Measurements from ENCODE around the gene NDST3.

DNA sequence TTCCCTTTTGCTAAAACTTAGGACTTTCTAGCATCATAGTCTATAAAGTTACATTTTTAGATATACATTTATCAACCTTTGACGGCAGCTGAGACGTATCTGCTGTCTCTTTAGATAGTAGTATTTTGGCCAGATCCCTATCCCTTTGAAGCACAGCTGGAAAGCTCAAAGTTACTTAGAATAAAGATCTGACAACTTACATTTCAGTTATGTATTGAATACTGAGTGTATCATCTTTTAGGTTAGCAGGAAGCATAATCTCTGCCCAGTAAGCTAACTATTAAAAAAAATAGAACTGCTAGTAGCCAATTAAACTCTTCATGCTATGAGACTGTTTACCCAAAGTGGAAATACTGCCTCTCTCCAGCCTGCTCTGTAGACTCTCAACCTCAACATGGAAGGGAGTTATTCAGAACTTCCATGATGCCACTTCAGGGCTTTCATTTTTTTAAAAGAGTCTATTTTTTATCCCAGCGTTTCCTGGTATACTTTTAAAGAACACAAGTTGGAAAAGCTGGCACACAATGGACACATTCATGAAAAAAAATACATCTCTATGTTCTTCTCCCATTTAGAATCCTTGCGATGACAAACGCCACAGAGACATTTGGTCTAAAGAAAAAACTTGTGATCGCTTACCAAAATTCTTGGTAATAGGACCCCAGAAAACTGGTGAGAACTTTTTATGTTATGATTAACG, 192.2 kb downstream of the NDST3 start:
- TF ChIP-seq, protein P1, sequence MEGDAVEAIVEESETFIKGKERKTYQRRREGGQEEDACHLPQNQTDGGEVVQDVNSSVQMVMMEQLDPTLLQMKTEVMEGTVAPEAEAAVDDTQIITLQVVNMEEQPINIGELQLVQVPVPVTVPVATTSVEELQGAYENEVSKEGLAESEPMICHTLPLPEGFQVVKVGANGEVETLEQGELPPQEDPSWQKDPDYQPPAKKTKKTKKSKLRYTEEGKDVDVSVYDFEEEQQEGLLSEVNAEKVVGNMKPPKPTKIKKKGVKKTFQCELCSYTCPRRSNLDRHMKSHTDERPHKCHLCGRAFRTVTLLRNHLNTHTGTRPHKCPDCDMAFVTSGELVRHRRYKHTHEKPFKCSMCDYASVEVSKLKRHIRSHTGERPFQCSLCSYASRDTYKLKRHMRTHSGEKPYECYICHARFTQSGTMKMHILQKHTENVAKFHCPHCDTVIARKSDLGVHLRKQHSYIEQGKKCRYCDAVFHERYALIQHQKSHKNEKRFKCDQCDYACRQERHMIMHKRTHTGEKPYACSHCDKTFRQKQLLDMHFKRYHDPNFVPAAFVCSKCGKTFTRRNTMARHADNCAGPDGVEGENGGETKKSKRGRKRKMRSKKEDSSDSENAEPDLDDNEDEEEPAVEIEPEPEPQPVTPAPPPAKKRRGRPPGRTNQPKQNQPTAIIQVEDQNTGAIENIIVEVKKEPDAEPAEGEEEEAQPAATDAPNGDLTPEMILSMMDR (conservative IDR thresholded peaks at IDR 0.05) = no peak
- TF ChIP-seq ZFX (IDR thresholded peaks at IDR 0.05) = no peak
